Hippocampal formation (tissue), 2 donors: Measurements from ENCODE around the gene FRMD7.
"Not testable (repeated sequence)": the region's sequence is repeated elsewhere in the genome, so short reads cannot be mapped to it uniquely, and the experiment has no call there.

Source experiments
- DNase-seq, 2 donors: peaks; one replicate each; lab custom pipeline; 2025; lab: John Stamatoyannopoulos, UW

Gene FRMD7

GRCh38 chrX:132093239-132093860 lies 34.5 kb downstream of the FRMD7 start:
- no peak for DNase-seq

- DNase-seq, result peak; percentile 3 to 18
Observed at GRCh38 chrX:132092439-132093065, 35.3 kb downstream of the FRMD7 start.

GRCh38 chrX:132090403-132091159 lies 37.2 kb downstream of the FRMD7 start:
- DNase-seq, result no peak

GRCh38 chrX:132088864-132089263 lies 39.0 kb downstream of the FRMD7 start:
- DNase-seq, result no peak

DNA sequence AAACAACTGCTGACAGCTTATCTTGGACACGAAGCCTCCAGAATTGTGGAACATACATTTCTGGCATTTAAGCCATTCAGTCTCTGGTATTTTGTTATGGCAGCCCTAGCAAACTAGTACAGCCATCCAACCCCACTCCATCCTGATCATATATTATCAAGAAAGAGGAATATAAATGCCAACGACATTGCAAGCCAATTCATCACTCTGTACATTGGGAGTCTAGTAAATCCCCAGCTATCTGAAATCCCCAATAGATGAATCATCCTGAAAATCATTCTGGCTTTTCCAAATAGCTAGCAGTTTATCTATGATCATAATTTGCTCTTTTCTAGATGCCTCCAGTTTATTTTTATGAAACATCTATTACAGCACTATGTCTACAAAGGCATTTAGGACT lies 41.1 kb downstream of the FRMD7 start:
- no peak for DNase-seq

DNA sequence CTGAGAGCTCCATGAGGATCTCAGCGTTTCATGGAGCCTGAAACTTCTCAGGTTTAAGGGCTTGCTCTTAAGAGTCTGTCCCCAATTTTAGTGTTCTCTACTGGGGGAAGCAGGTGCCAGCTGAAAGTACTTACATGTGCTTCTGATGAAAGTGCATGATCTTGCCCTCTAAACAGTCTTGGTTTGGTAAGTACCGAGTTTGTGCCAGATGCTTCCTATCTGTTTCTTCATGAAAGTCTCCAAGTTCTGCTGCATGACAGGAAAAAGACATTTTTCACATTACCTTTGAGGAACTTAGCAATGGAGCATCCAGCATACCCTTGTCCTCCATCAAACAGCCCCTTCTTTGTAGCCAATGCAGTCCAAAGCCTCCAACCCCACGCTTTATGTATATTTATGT lies 42.0 kb downstream of the FRMD7 start:
- no peak for DNase-seq

DNA sequence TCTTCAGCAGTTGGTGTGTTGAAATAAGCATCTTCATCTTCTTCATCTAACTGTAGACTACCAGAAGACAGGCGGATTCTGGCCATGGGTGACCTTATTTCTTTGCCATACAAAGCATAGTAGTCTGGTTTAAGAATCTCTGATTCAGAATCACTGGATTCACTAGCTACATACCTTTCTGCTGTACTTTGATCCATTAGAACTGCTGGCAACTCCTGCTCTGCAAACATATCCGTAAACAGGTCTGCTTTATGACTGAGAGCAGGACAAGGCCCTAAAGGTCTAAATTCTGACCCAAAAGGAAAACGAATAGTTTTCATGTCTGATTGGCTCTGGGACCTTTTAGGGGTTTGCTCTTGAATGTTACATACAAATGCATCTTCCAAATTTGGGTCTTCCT lies 49.9 kb downstream of the FRMD7 start:
- no peak for DNase-seq

- DNase-seq, result no peak
Observed at GRCh38 chrX:132077414-132077813, 50.4 kb downstream of the FRMD7 start.

DNA sequence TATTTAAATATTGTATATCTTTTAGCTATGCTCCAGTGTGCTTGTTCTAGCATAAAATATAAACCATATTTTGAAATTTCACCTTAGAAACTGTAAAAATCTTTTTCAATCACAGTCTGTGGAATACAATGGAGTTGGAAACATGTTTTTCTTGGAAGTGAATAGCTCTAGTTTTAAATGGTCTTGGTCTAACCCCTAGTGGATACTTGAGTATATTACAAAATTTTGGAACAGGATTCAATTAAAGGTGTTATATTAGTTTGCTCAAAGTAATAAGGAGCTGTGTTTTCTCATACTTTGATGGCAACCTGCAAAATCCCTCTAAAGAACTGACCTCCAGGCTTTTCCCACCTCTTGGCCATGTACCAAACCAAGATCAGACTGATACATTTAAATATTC lies 56.6 kb downstream of the FRMD7 start:
- DNase-seq, result no peak

DNA sequence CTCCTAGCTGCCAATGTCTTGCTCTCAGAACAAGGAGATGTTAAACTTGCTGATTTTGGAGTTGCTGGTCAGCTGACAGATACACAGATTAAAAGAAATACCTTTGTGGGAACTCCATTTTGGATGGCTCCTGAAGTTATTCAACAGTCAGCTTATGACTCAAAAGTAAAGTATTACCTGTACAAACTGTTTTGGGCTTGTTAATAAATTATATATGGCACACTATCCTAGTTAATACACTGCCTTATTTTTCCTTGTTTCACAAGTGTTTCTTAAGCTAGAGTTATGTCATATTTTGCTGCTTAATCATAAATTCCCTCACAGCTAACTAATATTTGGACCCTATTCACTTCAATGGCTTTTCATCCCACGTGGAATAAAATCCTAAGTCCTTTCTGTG lies 59.4 kb downstream of the FRMD7 start:
- DNase-seq, result no peak

- no peak for DNase-seq
Observed at GRCh38 chrX:132063862-132064261, 64.0 kb downstream of the FRMD7 start.

- no peak for DNase-seq
Observed at GRCh38 chrX:132063334-132063733, 64.5 kb downstream of the FRMD7 start.

GRCh38 chrX:132059973-132060540 lies 67.8 kb downstream of the FRMD7 start:
- no peak for DNase-seq

DNA sequence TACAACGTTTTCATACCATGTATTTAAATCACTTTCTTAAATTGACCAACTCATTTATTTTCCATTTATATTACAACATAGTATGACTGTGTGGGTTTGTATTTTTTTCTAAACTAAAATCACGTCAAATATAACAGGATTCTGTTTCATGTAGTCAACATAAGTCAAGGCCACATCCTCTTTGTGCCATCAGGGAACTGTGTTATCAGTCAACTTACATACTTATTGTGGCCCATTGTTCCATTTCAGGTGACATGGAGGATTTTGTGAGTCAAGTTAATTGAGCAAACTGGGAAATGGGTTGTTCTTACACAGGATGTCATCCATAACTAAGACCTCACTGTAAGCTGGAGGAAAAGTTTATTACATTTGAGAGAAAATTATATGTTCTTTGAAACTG lies 68.8 kb downstream of the FRMD7 start:
- DNase-seq, result no peak

DNA sequence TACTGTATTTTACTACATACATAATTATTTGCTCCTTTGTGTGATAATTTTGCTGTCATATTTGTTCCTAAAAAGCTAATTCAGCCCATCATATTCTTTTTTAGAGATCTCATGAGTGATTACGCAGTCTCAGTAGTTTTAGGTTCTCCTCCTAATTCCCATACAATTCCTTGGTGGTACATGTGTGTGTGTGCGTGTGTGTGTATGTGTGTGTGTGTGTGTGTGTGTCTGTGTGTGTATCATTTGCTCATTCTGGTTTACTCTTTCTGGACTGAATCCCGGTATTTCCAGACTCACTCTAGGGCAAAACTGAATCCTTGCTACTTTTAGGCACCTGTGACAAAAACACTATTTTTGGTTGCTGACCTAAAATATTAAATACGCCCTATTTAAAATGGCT lies 69.8 kb downstream of the FRMD7 start:
- DNase-seq, result no peak

DNA sequence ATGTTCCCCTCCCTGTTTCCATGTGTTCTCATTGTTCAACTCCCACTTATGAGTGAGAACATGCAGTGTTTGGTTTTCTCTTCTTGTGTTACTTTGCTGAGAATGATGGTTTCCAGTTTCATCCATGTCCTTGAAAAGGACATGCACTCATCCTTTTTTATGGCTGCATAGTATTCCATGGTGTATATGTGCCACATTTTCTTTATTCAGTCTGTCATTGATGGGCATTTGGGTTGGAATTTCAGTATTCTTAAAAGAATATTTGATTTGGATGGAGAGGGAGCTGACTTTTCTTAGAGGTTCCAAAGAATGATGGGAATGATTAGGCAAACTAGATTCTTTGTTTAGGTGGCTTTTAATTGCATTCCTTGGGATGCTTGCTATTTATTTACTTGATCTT lies 76.0 kb downstream of the FRMD7 start:
- not testable (repeated sequence) for DNase-seq

GRCh38 chrX:132046533-132046932 lies 81.3 kb downstream of the FRMD7 start:
- no peak for DNase-seq

- no peak for DNase-seq
Observed at GRCh38 chrX:132045456-132045855, 82.4 kb downstream of the FRMD7 start.

- DNase-seq, result no peak
Observed at GRCh38 chrX:132044953-132045352, 82.9 kb downstream of the FRMD7 start.

DNA sequence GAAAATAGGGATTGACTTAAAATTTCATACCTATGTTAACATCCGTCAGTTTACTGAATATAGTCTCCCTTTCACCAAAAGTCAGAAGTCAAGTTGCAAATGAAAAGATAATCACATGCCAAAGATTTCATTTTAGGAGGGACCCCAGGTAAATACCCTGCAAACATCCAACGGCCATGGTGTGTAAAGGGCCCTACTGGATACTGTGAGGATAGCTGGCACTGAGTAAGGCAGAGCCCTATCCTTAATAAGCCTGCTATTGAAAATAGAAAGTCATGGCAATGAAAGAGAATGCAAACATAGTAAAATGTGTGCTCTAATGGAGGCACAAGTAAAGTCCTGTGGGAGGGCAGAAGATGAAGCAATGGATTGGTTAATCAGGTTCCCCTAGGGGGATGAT lies 83.8 kb downstream of the FRMD7 start:
- no peak for DNase-seq

DNA sequence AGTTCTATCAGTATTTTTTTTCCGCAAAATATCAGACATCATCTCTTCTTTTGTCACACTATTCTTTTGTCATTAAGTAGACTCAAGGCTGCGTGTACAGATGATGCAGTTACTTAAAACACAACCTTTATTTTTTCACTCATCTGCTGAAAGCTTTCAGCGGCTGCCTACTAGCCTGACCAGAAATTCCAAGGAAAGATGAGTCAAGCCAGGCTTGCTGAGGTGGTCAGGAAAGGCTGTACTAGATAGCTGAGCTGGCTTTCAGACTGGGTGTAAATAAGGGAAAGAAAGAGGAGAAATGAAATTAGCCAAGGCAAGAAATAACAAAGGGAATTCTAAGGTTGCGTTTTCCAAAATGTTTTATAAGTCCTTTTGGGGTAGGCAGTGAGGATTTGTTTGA lies 86.8 kb downstream of the FRMD7 start:
- no peak for DNase-seq

GRCh38 chrX:132040066-132040465 lies 87.8 kb downstream of the FRMD7 start:
- DNase-seq, result no peak

DNA sequence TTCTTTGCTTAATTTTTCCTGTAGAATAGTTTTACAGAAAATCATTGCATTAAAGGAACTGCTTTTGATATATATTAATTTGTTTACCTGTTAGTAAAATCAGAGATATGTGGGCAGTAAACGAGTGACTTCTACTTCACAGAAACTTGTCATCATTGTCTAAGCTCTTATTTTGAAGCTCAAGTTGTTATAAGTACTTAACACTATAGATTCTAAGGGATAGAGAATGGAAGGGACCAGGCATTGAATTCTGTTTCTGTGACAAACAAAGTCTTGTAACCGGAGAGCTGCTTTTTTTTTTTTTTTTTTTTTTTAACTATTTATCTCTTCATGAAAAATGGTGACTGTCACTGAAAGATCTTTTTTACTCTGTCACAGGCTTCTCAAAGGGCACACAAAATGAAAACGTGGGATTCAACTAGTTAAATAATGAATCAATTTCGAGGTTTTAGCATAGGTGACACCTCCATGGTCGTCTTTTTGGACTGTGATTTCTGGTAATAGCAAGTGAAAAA lies 90.3 kb downstream of the FRMD7 start:
- no peak for DNase-seq
